Amygdala (tissue), 56 donors: ENCODE results near the gene PLEKHA5.
A peak's percentile ranks its signal among the peaks of the same experiment; 100 is the strongest.
"Not testable (repeated sequence)": the region's sequence is repeated elsewhere in the genome, so short reads cannot be mapped to it uniquely, and the experiment has no call there.

Source experiments
- DNase-seq, 56 donors: peaks; one replicate each; lab custom pipeline; 2025; lab: John Stamatoyannopoulos, UW

The PLEKHA5 gene

DNA sequence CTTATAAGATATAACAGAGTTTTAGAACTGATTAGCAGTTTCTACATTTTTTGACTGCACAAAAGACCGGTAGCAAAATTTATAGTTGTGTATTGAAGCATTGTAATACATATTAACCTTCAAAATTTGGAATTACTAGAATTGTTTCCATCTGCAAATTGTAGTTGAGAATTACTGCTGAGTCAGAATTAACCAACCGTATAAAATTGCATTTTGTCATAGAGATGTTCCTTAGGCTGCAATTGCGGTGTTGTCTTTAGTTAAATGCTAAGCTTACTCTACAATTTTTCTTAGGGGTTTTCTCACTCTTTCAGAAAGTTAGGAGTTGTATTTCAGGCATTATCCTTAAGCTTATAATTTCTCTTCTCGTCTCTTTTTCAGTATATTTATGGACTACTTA, 132.2 kb downstream of the PLEKHA5 start:
- DNase-seq, result no peak

DNA sequence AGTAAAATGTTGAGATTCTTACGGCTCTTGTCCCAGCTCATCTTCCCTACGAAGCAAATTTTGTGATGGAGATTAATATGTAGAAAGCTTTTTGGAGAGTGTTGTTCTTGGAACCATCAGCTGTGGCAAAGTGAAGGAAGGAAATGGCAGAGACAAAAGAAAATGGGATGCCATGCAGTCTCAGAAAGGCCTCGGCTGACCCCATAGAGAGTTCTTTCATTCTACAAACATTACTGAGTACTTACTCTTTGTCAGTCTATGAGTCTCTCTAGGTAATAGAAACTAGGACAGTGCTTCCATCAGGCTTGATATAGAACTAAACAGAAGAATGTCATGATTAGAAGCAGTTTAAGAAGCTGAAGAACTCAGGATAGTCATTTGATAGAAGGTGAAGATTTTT, 134.1 kb downstream of the PLEKHA5 start:
- DNase-seq, result no peak

DNA sequence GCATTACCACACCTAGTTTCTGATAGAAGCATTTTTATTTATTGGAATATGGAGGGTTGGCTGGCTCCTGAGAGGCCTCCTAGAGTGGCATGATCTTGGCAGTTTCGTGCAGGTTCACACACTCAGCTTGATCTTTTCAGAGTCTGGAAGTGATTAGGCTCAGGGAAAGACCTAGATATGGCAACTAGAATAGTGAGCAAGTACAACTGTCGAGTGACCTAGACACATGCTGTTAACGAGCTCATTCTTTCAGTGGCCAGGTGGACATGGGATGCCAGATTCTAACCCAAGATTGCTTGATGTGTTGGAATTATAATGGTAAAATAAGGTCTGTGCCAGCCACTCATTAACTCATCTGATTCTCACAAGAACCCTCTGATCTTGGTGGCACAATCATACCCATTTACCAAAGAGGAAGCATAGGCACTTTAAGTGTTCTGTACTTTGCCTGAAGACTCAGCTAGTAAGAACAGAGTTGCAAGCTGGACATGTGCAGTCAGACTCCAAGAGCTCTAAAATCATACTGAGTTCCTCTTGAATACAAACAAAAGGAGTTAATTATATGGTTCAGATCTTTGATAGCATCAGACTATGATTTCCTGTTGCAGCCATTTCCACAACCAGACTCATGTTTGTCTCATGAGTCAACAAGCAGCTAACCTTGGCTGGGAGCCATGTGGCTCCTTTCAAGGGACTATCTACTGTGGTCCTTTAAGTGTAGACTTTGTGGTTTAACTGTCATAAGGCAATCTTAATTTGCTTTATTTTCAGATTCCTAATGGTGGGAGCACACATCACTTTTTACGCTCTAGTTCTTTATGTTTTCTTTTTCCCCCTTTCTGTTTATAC, 144.2 kb downstream of the PLEKHA5 start:
- peak in 2 of 56 donors; percentile 9 to 46 for DNase-seq

DNA sequence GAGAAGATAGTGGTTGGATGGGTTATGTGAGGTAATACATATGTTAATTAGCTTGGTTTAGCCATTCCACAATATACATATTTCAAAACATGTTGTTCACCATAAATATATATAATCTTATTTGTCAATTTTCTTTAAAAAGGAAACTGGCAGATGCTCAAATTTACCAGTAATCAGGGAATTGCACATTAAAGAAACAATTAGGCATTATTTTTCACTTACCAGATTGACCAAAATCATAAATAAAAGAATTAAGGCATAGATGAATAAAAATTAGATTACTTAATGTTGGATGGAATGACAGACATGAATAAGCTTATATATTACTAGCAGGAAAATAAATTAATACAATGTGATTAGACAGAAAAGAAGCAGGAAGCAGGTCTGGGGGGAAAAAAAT, 147.2 kb downstream of the PLEKHA5 start:
- no peak for DNase-seq

DNA sequence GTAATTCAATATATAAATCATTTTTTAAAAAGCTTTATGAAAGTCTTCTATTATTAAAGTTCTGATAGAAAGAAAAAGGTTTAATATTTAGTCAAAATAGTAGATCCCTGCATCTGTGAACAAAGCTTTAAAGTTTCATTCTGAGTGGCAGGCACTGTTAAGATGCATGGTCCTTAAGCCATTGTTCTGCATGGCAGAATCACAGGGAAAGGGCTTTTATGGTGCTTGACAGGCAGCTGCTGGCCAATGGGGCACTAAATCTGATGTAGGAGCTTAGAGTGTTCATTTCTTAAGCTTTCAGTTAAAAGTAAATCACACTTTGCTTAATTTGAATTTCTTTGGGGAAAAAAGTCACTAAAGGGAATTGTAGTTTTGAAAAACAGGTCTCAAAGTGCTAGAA, 148.2 kb downstream of the PLEKHA5 start:
- no peak for DNase-seq

DNA sequence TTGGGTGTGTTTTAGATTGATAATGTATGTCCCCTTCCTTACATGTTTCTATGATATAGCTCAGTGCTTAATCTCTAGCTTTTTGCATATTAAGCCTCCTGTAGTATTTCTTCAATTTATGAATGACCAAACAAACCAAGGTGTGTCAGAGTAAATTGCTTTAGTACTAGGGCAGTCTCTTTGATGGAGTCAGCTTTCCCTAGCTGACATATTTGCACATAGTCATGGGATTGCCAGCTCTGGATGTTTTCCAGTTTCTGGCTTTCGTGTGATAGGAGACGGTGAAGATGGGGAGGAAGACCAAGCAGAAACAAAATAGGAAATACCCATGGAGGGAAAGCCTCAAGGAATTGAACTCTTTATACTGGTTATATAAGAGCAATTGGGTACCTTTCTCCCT, 148.9 kb downstream of the PLEKHA5 start:
- no peak for DNase-seq

DNA sequence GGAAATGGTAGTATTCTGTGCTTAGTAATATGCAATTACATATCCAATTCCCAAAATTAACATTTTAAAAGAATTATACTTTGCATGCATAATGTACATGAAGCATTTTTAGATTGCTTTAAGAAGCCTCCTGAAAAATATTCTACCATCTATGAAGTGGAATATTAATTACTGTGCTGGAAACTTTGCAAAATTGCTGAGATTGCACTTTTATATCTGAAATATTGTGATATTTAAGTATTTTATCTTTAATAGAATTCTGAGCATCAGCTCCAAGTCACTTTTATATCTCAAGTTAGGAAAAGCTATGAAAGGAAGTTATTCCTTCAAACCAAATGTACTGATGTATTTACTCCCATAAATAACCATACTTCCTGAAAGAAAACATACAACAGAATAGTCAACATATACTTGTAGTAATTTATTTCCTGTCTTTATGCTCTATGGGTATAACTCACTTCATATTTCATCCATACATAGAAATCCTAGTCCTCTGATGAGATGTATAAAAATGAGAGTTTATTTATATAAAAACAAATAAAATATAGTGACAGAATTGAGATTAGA, 152.7 kb downstream of the PLEKHA5 start:
- DNase-seq, result no peak

DNA sequence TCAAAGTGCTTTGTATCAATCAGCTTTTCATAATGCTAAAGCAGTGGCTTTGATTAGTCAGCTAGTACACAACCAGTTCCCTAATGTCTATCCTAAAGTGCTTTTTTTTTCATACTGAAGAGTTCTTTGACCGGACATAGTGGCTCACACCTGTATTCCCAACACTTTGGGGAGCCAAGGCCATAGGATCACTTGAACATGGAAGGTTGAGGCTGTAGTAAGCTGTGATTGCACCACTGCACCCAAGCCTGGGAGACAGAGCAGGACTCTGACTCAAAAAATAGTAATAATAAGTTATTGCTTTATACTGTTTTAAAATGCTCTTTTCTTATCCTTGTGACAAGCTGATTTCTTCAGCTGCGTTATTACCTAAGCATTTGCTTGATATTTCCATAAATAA, 155.1 kb downstream of the PLEKHA5 start:
- DNase-seq, result no peak

DNA sequence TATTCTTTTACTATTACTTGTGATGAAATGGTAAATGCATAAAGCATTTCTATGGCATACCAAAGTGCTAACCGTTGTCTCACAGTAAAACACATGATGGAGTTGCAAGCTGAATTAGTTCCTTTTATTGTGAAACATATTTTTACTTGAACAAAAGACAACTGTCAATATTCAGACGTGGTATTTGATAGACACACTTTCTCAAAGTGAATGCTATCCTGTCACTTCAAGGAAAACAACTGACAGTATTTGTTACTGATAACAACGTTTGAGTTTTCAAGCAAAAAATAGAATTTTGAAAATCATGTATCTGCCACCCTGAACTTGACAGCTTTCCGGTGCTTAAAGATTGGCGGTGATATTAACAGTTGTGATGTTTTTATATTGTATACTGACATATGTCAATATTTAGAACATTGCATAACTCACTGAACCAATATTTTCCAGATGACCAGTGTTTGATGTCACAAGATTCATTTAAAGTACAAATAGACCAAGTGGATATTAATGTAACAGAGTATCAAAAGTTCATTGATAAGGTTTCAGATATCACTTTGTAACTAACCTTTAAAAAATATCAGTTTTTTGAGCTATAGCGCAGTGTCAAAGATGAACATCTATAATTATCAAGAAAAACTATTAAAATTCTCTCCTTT, 156.4 kb downstream of the PLEKHA5 start:
- no peak for DNase-seq

DNA sequence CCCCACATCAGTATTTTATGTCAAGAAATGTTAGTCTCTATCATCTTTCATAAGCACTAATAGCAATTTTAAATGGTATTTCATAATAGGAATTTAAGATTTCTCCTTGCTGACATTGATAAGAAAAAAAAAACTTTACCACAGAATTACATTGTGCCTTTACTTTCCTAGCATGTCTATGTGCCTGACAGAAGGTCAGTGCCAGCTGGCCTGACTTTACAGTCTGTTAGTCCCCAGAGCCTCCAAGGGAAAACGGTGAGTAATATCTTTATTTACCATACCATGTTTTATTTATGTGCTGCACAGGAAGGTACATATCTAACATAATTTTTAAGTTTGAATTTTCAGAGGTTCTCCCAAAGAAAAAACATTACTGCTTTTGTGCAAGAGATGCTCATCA, 157.8 kb downstream of the PLEKHA5 start:
- no peak for DNase-seq

DNA sequence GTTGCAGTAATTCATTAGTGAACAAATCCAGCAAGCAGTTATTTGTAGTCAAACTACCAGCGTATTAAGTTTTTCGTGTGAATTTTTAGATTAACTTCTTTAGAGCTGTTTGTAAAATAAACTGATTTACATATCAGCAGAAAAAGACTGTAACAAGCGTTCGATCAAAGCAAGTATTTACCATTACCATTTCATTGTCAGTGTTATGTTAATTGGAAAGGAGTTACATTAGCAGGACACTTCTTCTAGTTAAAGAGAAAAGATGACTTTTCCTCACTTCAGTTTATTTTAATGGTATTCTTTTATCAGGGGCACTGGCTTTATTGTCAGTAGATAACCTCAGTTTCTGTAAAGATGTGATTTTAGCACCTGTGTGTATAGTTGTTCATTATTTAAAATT, 158.6 kb downstream of the PLEKHA5 start:
- DNase-seq, result no peak

DNA sequence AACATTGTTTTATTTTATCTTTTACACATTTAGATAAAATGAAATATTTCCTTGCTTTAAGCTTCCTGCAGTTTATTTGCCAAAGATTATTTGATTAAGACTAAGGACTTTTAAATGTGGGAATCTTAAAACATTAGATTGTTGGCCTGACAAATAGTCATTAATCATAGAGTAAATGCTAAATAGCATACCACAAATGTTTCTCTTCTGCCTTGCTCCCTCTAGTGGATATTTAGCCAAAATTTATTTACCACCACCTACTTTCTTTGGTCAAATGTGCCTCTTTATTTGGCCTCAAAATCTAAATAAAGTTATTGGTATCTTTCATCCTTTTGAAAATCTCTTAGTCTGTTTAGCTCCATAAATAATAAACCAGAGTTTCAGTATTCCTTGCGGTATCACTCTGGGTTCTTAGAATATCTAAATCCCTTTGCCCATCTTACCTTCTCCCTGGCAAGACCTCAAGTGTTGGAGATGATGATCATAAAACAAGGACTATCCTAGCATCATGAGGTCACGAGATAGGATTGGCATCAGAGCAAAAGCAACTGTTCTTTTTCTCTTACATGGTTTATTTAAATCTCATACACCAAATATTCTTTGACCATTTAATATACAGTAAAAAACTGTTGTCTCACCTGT, 159.2 kb downstream of the PLEKHA5 start:
- DNase-seq, result no peak

DNA sequence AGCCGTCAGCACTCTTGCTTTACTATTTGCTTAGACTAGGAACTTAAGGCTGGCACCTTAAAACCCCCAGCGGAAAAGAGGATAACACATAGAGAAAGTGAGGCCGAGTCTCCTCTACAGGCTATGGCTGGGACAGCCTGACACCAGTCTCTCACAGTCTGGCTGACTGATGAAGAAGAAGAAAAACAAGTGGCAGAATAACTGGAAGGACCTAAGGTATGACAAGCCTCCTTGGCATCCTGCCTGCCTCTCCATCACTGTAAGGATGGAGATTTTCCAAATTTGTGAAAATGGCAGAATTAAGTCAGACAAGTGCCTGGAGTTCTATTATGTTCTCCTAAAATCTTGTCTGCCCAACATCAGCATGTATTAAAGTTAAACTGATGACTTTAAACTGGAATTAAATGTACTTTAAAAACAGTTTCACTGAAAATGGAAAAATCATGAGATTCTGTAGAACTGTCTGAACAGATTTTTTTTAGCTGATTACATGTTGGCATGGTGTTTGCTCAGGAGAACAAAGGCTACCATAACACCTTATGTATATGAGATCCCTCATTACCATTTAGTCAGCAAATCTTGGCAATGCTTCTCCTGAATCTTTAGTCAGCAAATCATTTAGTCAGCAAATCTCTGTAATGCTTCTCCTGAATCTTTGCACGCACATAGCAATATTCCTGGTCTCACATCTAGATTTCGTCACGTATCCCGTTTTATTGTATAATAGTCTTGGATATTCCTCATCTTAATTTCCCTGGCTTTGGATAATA, 169.5 kb downstream of the PLEKHA5 start:
- DNase-seq, result peak in 1 of 56 donors; percentile 5

DNA sequence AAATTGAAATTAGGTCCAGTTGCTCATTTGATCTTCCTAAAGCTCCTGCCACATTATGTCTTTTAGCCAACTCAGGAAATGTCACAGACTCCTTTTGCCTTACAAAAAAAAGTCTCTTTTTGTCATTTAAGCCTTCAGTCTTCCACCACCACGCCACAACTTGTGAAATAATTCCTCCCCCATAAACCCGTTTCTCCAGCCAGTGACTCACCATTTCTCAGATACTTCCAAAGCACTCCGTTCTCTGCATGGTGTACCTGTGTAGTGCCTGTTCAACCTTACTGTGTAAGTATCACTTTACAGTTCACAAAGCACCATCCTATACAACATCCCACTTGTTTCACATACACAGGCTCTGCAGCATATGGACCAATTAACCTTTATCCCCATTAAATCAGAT, 170.2 kb downstream of the PLEKHA5 start:
- peak in 6 of 56 donors; percentile 2 to 26 (median 15) for DNase-seq

DNA sequence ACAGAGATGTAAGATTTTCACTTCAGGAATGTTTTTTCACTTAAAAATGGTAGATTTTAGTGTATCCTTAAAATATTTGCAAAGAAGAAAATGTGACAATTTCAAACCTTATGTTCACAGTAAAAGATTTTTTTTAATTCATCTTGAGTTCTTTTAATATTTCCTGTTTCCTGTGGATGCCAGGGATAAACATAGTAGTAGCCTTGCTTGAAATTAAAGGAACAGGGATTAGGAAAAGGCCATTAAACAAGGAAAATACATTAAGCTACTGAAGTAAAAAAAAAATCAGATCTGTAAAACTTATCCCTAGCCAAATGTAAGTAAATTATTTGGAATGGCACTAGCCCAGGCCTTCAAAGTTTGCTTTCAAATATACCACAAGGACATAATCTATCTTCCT, 171.7 kb downstream of the PLEKHA5 start:
- DNase-seq, result no peak

DNA sequence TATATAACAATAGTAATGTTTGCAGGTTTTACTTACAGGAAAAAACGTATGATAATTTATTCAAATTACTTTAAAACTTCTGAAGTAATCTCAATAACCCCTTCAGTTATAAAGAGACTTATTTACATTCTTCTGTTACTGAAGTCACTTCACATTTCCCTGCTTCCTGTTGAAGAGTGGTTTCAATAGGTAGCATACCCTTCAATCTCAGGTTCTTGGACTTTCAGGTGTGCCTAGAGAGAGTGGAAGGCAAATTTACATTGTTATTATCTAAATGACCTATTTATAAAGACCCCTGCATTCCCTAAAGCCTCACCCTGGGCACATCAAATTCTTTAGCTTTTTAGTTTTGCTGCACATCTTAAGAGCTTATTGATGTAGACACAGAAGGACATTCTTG, 172.2 kb downstream of the PLEKHA5 start:
- DNase-seq, result no peak

DNA sequence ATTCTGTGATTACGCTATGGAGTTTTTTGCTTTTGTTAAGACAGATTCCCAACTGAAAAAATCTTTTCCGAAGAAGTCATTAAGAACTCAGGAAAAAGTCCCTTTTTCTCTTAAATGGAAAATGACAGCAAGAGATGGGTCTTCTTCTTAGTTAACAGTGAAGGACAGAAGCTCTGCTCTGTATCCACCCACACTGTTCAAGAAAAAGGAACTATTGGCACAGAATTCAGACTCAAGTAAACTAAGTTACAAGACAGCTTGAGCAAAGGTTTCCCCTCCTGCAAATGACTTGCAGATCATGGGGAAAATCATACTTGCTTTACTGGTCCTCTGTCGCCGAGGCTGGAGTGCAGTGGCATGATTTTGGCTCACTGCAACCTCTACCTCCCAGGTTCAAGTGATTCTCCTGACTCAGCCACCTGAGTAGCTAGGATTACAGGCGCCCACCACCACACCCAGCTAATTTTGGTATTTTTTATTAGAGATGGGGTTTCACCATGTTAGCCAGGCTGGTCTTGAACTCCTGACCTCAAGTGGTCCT, 172.6 kb downstream of the PLEKHA5 start:
- DNase-seq, result no peak

DNA sequence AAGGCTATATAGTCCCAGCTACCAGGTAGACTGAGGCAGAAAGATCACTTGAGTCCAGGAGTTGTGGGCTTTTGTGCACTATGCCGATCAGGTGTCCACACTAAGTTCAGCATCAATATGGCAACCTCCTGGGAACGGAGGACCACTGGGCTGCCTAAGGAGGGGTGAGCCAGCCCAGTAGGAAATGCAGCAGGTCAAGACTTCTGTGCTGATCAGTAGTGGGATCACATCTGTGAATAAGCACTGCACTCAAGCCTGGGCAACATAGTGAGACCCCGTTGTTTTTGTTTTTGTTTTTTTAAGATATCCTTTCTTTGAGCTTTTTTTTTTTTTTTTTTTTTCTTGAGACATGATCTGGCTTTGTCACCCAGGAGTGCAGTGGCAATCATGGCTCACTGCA, 174.0 kb downstream of the PLEKHA5 start:
- no peak for DNase-seq

DNA sequence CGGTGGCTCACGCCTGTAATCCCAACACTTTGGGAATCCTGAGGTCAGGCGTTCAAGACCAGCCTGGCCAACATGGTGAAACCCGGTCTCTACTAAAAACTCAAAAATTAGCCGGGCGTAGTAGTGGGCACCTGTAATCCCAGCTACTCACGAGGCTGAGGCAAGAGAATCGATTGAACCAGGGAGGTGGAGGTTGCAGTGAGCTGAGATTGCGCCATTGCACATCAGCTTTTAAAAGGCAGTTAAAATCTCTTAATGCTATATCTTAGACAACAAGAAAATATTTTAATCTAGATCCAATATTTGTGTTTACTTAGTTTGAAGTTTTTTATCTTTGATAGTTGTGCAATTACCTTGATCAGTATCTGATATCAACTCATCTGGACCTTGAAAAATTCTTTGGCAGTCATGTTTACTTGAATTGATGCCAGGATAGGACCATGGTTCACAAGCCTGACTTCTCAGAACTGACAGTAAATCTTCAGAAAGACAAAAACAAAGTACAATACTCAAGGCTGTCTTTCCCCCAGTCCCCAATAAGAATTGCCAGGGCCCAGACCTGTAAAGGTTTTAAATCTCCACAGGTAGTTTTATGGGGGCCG, 174.7 kb downstream of the PLEKHA5 start:
- DNase-seq, result no peak

DNA sequence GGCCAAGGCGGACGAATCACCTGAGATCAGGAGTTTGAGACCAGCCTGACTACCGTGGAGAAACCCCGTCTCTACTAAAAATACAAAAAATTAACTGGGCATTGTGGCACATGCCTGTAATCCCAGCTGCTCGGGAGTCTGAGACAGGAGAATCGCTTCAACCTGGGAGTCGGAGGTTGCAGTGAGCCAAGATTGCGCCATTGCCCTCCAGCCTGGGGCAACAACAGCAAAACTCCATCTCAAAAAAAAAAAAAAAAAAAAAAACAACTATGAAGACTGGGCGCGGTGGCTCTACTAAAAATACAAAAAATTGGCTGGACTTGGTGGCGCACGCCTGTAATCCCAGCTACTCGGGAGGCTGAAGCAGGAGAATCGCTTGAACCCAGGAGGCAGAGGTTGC, 176.1 kb downstream of the PLEKHA5 start:
- not testable (repeated sequence) for DNase-seq
